Activated T-helper 1 cell treated with anti-CD3 and anti-CD28 coated beads, Interleukin-12 subunit alpha, Interleukin-12 subunit beta, Interleukin-2, Interleukin-4 antibody, amounts not matched to agents 30 ng/mL and 10 ng/mL and 1 ng/mL, durations not matched to agents 14 hours and 24 hours and 36 hours (primary cell): Measurements from ENCODE around the gene UBR3. TPM values are rescaled to one million over a fixed set of nuclear protein-coding genes. Genes with fewer than 3 reads are reported as not detected.

ENCODE experiments used
- DNase-seq: peaks from one replicate; pipeline ENCODE4 v3.0.0; 2021; ENCODE audit warnings: low spot score
- H3K27ac Mint-ChIP-seq: one replicate; pipeline ENCODE4 v1.8.0; 2021; ENCODE audit warnings: mild to moderate bottlenecking, mixed read lengths
- H3K27me3 Mint-ChIP-seq: one replicate; pipeline ENCODE4 v1.8.0; 2022; ENCODE audit warnings: mild to moderate bottlenecking, moderate library complexity, mixed read lengths; ENCODE audit not compliant: insufficient read depth
- H3K36me3 Mint-ChIP-seq: one replicate; pipeline ENCODE4 v1.8.0; 2021; ENCODE audit warnings: low read depth, mixed read lengths
- H3K4me1 Mint-ChIP-seq: one replicate; pipeline ENCODE4 v1.8.0; 2021; ENCODE audit warnings: low read depth, mixed read lengths
- H3K4me3 Mint-ChIP-seq: one replicate; pipeline ENCODE4 v1.8.0; 2021; ENCODE audit warnings: mild to moderate bottlenecking, moderate library complexity, mixed read lengths
- H3K9me3 Mint-ChIP-seq: one replicate; pipeline ENCODE4 v1.8.0; 2021; ENCODE audit warnings: mixed read lengths
- intact Hi-C: fragments of 100-400 bp; cut with micrococcal nuclease; formaldehyde crosslinking; loops from one replicate; pipeline ENCODE4 v1.15.1; 2024
- total RNA-seq: library from RNA; stranded (reverse); gene quantifications from 2 replicates; pipeline ENCODE4 v1.2.3, GENCODE V29; 2022

UBR3 gene
- total RNA-seq, 1 donor from 2014 or later: 29.6 TPM

GRCh38 chr2:170070778-170071177 is 243.5 kb downstream of the UBR3 start:
- H3K36me3 Mint-ChIP-seq: peaks cover 28% of the 10 kb centered on the region
- no peaks in the 10 kb centered on the region for H3K27me3 Mint-ChIP-seq
- H3K27ac Mint-ChIP-seq: no peak overlapping the region

DNA sequence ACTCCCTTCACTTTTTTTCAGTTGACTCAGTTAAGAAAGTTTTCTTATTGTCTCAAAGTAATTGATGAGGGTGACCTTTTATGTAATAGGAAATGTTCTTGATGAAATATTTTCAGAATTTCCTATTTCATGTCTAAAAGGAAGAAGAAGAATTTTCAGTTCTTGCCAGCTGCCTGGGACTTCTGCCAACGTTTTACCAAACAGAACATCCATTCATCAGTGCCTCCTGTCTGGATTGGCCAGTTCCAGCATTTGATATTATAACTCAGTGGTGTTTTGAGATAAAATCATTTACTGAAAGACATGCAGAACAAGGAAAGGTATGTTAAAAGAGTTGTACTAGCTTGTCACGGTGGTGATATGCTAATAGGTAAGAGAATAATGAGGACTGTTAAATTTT is 246.0 kb downstream of the UBR3 start:
- no peaks in the 10 kb centered on the region for H3K27me3 Mint-ChIP-seq
- no peak overlapping the region for H3K4me3 Mint-ChIP-seq
- DNase-seq: no peak
- H3K36me3 Mint-ChIP-seq: peaks cover 25% of the 10 kb centered on the region
- peaks cover 14% of the 10 kb centered on the region for H3K9me3 Mint-ChIP-seq
- intact Hi-C loops: no loop called here
- no peaks in the 10 kb centered on the region for H3K4me1 Mint-ChIP-seq
- H3K27ac Mint-ChIP-seq: no peak overlapping the region

More at GRCh38 chr2:170070778-170071177, 243.5 kb downstream of the UBR3 start:
- no peak for DNase-seq
- Mint-ChIP-seq H3K4me1 (no peaks in the 10 kb centered on the region), H3K9me3 (peaks cover 14% of the 10 kb centered on the region), H3K4me3 (no peak overlapping the region)
- intact Hi-C loops: no loop called here

DNA sequence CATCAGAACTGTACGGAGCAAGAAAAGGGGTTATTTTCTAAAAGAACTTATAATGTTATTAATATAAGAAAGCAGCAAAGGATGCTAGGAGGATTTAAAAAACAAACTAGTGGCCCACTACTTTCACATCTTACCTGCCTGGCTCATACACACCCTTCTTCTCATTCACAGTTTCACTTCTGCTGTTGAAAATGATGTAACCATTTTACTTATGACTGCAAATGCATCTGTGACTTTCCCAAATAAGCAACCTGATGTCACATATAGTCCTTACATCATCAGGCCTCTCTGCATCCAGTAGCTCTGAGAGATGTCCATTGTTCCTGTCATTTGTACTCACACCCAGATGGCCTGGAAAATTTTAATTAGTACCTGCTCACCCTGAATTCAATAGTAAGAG is 248.9 kb downstream of the UBR3 start:
- no peak for DNase-seq
- no peak overlapping the region for H3K4me3 Mint-ChIP-seq
- H3K27me3 Mint-ChIP-seq: no peaks in the 10 kb centered on the region
- no peaks in the 10 kb centered on the region for H3K4me1 Mint-ChIP-seq
- H3K9me3 Mint-ChIP-seq: peaks cover 6% of the 10 kb centered on the region
- H3K36me3 Mint-ChIP-seq: peaks cover 16% of the 10 kb centered on the region
- intact Hi-C loops: no loop called here
- no peak overlapping the region for H3K27ac Mint-ChIP-seq

- intact Hi-C loops: no loop called here
- no peaks in the 10 kb centered on the region for H3K4me1 Mint-ChIP-seq
- H3K27ac Mint-ChIP-seq: no peak overlapping the region
- no peak for DNase-seq
- peaks cover 10% of the 10 kb centered on the region for H3K36me3 Mint-ChIP-seq
- H3K27me3 Mint-ChIP-seq: no peaks in the 10 kb centered on the region
- no peak overlapping the region for H3K4me3 Mint-ChIP-seq
- H3K9me3 Mint-ChIP-seq: no peaks in the 10 kb centered on the region
These were observed 250.7 kb downstream of the UBR3 start for GRCh38 chr2:170077830-170078569.

DNA sequence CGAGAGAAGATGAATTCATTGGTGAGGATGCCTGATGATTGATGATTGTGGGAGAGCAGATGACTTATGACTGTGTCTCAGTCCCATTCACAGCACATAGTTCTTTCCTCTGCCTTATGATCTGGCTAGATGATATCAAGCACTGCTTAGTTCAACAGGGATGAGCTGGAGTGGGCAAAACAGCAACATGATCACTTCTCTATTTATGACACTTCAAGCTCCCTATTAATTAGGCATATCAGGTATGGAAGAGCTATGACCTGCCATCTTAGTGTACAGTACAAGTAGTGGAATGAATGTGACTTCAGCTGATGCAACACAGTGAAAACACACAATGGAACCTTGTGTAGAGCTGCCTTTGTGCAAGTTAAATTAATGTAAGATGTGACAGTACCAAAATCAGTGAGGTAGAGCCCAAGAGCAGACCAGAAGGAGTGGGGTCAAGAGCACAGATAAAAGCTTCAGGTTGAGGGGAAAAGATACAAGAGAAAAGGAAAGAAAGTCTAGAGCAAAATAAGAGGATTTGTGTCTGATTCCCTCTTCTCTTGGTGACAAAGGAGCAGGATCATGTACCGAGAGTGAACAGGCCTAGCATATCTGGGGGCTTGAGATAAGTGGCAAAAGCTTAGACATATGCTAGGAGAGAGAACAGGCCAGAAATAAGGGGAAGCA is 257.7 kb downstream of the UBR3 start:
- Mint-ChIP-seq H3K27ac (no peak overlapping the region), H3K27me3 (no peaks in the 10 kb centered on the region), H3K9me3 (no peaks in the 10 kb centered on the region), H3K4me1 (no peaks in the 10 kb centered on the region), H3K36me3 (no peaks in the 10 kb centered on the region), H3K4me3 (no peak overlapping the region)
- intact Hi-C loops: no loop called here
- no peak for DNase-seq

DNA sequence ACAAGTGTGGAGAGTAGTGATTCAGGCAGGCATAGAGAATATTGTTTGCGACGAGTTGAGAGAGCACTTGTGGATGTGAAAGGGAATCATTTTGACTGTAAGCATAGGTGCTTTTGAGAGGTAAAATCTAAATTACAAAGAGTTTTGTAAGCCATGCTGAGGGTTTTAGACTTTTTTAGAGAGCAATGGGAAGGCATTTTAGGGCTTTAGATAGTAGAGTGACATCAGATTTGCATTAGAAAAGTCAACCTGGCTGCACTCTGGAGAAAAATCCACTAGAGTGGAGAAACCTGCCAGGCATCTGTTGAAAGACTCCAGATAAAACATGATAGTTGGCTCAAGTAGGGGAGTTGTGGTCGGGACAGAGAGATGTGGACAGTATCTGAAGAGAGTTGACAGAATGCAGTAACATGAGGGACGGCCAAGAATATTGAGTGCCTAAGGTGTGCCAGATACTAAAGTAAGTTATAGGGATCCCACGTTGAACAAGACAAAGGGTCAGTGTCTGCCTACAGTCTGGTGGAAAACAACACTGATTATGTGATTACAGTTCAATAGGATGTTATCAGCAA is 258.9 kb downstream of the UBR3 start:
- no peaks in the 10 kb centered on the region for H3K4me1 Mint-ChIP-seq
- intact Hi-C loops: no loop called here

DNA sequence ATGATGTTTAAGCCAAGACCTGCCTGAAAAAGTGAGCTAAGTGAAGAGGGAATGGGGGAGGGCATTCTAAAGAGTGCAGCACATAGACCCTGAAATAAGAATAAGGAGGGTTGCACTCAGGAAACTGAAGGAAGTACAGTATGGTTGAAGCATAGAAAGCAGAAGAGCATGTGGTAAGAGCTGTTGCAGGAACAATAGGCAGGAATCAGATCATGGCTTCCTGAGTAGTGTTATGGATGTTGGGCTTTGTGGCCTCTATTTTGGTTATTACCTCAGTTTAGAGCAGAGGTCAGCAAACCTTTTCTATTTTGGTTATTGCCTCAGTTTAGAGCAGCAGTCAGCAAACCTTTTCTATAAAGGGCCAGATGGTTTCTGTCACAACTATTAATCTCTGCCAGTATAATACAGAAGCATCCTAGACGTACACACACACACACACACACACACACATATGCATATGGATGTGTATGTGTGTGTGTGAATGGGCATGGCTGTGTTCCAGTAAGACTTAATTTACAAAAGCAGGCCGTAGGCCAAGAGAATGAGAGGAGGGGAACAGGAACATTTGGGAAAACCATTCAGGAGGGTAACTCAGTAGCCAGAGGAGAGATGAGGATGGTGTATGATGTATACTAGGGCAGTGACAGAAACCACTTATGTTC is 259.6 kb downstream of the UBR3 start:
- intact Hi-C loops: no loop called here
- no peaks in the 10 kb centered on the region for H3K36me3 Mint-ChIP-seq
- H3K9me3 Mint-ChIP-seq: no peaks in the 10 kb centered on the region
- DNase-seq: no peak
- no peak overlapping the region for H3K4me3 Mint-ChIP-seq
- no peaks in the 10 kb centered on the region for H3K4me1 Mint-ChIP-seq
- H3K27me3 Mint-ChIP-seq: no peaks in the 10 kb centered on the region
- H3K27ac Mint-ChIP-seq: no peak overlapping the region

More for the DNA sequence above, 258.9 kb downstream of the UBR3 start:
- Mint-ChIP-seq H3K27me3 (no peaks in the 10 kb centered on the region), H3K4me3 (no peak overlapping the region), H3K27ac (no peak overlapping the region), H3K36me3 (no peaks in the 10 kb centered on the region), H3K9me3 (no peaks in the 10 kb centered on the region)
- no peak for DNase-seq

GRCh38 chr2:170087413-170087793 is 260.1 kb downstream of the UBR3 start:
- no peaks in the 10 kb centered on the region for H3K27me3 Mint-ChIP-seq
- no peak overlapping the region for H3K4me3 Mint-ChIP-seq
- intact Hi-C loops: no loop called here
- no peak overlapping the region for H3K27ac Mint-ChIP-seq
- no peak for DNase-seq
- no peaks in the 10 kb centered on the region for H3K4me1 Mint-ChIP-seq
- no peaks in the 10 kb centered on the region for H3K9me3 Mint-ChIP-seq
- no peaks in the 10 kb centered on the region for H3K36me3 Mint-ChIP-seq

DNA sequence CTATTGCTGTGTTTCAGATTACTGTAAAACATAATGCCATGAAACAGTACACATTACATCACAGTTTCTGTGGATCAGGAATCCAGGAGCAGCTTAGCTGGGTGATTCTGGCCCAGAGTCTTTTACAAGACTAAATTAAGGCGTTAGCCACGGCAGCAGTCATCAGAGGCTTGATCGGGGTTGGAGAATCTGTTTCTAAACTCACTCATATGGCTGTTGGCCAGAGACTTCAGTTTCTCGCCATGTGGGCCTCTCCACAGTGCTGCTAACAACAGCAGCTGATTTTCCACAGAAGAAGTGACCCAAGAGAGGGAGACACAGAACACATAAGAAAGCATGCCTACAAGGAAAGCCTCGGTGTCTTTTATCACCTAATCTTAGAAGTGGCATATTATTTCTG is 261.5 kb downstream of the UBR3 start:
- H3K27ac Mint-ChIP-seq: no peak overlapping the region
- no peaks in the 10 kb centered on the region for H3K36me3 Mint-ChIP-seq
- H3K4me3 Mint-ChIP-seq: no peak overlapping the region
- H3K9me3 Mint-ChIP-seq: no peaks in the 10 kb centered on the region
- peaks cover 7% of the 10 kb centered on the region for H3K27me3 Mint-ChIP-seq
- DNase-seq: no peak
- intact Hi-C loops: no loop called here
- H3K4me1 Mint-ChIP-seq: no peaks in the 10 kb centered on the region

- Mint-ChIP-seq H3K4me1 (no peaks in the 10 kb centered on the region), H3K36me3 (no peaks in the 10 kb centered on the region), H3K27me3 (peaks cover 7% of the 10 kb centered on the region), H3K27ac (no peak overlapping the region), H3K9me3 (no peaks in the 10 kb centered on the region), H3K4me3 (no peak overlapping the region)
- no peak for DNase-seq
- intact Hi-C loops: no loop called here
These were observed 263.0 kb downstream of the UBR3 start for GRCh38 chr2:170090229-170090628.

DNA sequence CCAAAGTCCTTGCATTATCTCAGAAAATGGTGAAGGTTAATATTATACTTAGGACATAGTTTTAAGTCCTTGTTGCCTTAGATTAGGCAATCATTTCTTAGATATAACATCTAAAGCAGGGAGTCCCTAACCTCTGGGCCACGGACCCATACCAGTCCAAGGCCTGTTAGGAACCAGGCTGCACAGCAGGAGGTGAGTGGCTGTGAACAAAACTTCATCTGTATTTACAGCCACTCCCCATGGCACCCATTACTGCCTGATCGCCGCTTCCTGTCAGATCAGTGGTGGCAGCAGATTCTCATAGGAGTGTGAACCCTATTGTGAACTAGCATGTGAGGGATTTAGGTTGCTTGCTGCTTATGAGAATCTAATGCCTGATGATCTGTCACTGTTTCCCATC is 264.2 kb downstream of the UBR3 start:
- Mint-ChIP-seq H3K9me3 (no peaks in the 10 kb centered on the region), H3K27me3 (peaks cover 9% of the 10 kb centered on the region), H3K4me3 (no peak overlapping the region), H3K4me1 (no peaks in the 10 kb centered on the region), H3K27ac (no peak overlapping the region), H3K36me3 (no peaks in the 10 kb centered on the region)
- intact Hi-C loops: no loop called here
- DNase-seq: no peak

DNA sequence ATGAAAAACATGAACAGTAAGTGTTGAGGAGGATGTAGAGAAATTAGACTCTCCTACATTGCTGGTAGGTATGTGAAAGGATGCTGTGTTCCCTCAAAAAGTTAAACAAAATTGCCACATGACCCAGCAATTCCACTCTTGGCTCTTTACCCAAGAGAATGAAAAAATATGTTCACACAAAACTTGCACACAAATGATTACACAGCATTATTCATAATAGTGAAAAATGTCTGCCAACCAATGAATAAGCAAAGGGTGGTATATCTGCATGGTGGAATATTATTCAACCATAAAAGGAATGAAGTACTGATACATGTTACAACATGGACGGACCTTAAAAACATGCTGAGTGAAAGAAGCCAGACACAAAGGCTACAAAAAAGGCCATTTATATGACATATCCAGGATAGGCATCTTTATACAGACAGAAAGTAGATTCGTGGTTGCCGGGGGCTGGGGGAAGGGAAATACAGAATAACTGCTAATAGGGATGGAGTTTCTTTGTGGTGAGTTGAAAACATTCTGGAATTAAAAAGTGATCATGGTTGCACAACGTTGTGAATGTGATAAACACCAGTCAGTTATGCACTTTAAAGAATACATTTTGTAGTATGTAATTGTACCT is 265.3 kb downstream of the UBR3 start:
- intact Hi-C loops: no loop called here
- Mint-ChIP-seq H3K9me3 (no peaks in the 10 kb centered on the region), H3K27me3 (peaks cover 12% of the 10 kb centered on the region), H3K36me3 (no peaks in the 10 kb centered on the region), H3K4me3 (no peak overlapping the region), H3K4me1 (no peaks in the 10 kb centered on the region), H3K27ac (no peak overlapping the region)
- no peak for DNase-seq

GRCh38 chr2:170095380-170095779 is 268.1 kb downstream of the UBR3 start:
- no peaks in the 10 kb centered on the region for H3K9me3 Mint-ChIP-seq
- H3K27ac Mint-ChIP-seq: no peak overlapping the region
- DNase-seq: no peak
- no peaks in the 10 kb centered on the region for H3K36me3 Mint-ChIP-seq
- H3K4me3 Mint-ChIP-seq: no peak overlapping the region
- H3K4me1 Mint-ChIP-seq: no peaks in the 10 kb centered on the region
- intact Hi-C loops: no loop called here
- peaks cover 14% of the 10 kb centered on the region for H3K27me3 Mint-ChIP-seq
